Measurements from ENCODE around the gene SAMD8.
"Not testable (repeated sequence)": the region's sequence is repeated elsewhere in the genome, so short reads cannot be mapped to it uniquely, and the experiment has no call there.

SAMD8 gene

GRCh38 chr10:75107756-75108683 lies 3.4 kb upstream of the SAMD8 start:
- DNase-seq (ENCODE audit: low read depth) = no peak

DNA sequence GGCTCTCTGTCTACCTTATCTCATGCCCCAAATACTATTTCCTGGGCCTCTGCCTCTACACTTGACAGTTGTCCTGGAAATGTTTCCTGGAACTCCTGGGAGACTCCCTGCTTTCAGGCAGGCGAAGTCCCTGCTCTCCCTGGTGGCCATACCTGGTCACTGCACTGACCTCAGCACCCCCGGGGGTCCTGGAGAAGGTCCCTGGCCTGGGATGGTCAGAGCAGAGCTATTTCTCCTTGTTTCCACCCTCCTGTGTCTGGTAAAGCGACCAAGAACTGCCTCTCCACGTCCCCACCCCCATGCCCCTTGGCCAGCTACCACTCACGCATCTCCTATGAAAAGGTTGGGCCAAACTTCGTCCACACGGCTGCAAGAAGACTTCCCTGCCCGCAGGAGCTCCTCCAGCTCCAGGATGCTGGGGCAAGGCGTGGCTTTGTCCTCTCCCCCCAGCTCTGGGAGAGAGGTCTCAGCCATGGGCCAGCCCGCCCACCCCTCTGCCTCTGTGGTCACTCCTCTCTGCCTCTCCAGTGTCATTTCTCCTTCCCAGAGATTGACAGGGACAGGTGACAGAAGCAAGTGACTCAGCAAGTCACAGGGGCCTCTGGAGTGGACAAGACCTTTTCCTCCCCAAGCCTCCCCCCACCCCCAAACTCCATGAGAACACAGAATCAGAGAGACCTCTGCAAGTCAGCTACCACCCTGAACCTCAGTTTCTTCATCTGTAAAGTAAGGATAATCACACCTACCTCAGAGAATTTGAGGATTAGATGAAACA lies 2.6 kb upstream of the SAMD8 start:
- DNase-seq (ENCODE audit: low read depth) = no peak

DNA sequence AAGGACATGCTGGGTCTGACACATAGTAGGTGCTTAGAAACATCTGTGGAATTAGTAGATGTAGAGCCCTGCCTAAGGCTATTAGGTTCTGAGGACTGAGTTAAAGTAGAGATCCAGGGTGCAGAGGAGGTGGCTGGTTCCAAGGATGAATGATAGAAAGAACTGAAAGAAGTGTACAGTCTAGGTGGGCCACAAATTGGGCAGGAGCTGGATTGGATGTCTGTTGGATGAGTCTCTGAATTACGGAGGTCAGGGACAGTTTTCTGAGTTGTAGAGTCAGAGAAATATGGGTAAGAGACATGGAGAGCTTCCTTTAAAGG lies 2.0 kb upstream of the SAMD8 start:
- no peak for DNase-seq (ENCODE audit: low read depth)

DNA sequence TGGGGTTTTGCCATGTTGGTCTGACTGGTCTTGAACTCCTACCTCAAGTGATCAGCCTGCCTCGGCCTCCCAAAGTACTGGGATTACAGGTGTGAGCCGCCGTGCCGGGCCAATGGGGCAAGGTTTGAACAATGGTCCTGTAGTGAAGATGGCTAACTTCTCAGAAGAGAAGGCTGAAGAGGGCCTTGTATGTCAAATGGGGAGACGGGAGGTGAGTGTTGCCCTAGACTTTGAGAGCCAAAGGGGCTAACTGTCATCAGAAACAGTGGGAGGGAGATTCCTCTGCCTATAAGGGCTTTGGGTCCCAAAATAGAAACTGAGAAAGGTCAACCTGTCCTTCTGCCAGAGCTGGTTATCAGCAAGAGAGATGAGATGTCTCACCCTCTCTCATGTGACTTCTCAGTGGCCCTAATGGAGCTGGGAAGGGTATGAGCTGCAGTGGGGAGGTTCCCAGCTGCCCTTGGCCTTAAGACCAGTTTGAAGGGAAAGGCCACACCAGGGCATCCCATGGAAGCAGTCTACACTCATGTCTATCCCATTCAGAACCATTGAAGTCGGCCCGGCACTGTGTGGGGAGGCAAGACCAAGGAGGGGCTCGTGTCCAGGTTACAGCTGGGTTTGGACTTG lies 1.3 kb upstream of the SAMD8 start:
- no peak for DNase-seq (ENCODE audit: low read depth)

- no peak for DNase-seq (ENCODE audit: low read depth)
Measured at GRCh38 chr10:75111907-75112679, 637 bp downstream of the SAMD8 start.

DNA sequence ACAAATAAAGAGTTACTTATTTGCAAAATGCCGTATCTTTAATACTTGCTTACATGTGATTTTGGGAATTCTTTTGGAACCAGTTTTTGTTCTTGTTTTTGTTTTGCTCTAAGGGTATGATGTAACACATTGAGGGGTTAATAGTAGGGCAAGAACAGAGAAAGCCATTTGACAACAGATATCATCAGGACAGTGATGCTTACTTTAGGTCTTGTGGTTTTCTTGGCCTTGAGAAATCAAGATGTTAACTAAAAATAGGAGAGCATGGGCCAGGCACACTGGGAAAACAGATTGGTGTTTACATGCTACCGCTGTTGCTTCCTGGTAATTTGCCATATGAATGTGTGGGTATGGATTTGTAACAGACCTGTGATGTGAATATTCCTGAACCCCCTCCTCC lies 3.7 kb downstream of the SAMD8 start:
- no peak for DNase-seq (ENCODE audit: low read depth)

GRCh38 chr10:75116941-75117775 lies 5.7 kb downstream of the SAMD8 start:
- DNase-seq (ENCODE audit: low read depth) = not testable (repeated sequence)

DNA sequence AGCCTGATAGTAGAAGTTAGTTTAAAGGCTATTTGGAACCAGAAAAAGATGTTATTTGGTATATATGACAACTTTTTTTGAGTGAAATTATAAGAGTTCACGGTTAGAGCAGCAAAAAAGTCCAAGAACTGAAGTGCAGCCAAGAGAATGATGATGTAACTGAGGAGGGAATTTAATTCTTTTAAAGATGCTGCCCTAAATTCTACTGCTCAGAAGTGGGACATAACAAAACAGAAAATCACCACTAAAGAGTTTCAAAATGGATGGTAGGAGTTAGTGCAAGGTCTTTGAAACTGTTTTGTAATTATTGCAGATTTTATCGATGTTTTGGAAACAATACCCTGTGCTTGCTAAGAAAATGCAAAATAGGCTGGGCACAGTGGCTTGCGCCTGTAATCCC lies 6.5 kb downstream of the SAMD8 start:
- DNase-seq (ENCODE audit: low read depth) = no peak

DNA sequence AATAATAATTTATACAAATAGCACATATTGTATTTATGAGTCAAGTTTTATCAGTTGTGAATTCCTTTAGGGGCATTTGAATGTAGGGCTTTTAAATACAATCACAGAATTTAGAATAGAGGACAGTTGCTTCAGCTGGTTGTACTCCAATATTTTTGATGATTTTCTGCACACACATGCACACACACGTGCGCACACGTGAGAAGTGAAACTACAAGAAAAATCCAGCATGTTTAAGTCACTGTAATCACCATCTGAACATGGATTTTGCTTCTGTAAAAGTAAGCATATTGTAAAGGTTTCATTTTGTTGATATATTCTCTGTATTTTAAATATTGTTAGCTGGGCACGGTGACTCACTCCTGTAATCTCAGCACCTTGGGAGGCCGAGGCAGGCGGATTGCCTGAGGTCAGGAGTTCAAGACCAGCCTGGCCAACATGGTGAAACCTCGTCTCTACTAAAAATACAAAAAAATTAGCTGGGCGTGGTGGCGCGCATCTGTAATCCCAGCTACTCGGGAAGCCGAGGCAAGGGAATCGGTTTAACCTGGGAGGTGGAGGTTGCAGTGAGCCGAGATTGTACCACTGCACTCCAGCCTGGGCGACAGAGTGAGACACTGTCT lies 8.1 kb downstream of the SAMD8 start:
- not testable (repeated sequence) for DNase-seq (ENCODE audit: low read depth)

DNA sequence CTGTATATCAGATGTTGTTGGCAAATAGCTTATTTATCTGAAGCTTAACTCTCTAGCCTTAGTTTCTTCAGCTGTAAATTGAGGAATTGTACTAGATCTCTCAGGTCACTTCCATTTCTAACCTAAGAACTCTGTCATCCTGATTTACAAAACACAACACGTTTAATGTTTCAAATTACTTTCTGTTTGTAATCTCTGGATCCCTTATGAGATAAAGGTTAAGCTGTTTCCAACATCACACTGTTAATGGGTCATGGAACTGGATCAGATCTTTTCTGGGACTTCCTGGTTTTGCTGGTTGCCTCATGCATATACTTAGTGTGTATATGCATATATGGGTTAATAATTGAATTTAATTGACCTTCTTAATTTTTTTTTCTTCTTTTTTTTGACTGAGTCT lies 9.9 kb downstream of the SAMD8 start:
- no peak for DNase-seq (ENCODE audit: low read depth)

DNA sequence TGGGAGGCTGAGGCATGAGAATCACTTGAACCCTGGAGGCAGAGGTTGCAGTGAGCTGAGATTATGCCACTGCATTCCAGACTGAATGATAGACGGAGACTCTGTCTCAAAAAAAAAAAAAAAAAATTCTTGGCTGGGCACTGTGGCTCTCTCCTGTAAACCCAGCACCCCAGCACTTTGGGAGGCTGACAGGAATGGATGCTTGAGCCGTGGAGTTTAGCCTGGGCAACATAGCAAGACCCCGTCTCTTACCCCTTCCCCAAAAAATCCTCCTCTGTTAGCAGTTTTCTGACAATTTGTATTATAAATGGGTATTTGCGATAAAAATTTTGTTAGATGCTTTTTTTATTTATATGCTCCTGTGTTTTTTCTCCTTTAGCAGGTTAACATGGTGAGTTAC lies 11.0 kb downstream of the SAMD8 start:
- DNase-seq (ENCODE audit: low read depth) = no peak

DNA sequence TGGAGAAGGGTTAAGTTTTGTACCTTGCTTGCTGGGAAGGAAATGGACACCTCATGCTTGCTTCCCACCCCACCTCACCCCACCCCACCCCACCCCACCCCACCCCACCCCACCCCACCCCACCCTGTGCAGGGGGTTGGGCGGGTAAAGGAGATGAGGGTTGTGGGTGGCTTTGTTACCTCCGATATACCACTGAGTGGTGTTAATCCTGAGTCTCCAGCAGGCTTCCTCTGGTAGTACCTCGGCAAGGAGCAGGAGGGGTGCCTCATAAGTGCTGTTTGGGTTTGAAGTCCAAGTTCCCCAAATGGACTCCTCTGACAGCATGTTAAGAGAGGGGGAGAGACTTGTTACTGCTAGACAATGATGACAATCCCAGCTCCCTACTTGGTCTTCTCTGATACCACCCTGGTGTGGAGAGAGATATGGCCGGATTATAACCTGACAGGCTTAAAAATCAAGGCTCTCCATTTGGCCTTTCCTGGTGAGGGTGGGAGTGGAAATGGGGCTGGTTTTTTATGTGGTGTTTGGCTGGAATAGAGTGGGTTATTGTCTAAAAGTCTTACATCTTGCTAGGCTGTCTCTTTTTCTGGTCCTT lies 11.7 kb downstream of the SAMD8 start:
- DNase-seq (ENCODE audit: low read depth) = no peak

- no peak for DNase-seq (ENCODE audit: low read depth)
Measured at GRCh38 chr10:75126277-75126676, 14.8 kb downstream of the SAMD8 start.

DNA sequence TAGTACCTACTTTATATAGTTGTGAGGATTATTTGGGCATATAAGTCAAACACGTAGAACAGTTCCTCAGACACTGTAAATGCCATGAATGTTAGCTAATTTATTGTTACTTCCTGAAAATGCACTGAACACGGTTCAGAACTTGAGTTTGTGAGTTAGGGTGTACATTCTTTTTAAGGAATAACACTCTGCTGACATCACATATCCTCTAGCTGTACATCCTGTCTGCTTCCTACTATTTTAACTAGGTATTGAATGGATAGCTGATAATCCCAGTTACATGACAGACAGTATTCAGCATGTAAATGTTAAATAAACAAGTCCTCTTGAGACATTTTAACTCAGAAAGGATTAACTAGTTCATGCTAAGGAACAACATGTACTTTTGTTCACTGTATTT lies 16.0 kb downstream of the SAMD8 start:
- no peak for DNase-seq (ENCODE audit: low read depth)

- DNase-seq (ENCODE audit: low read depth) = not testable (repeated sequence)
Measured at GRCh38 chr10:75128985-75129384, 17.5 kb downstream of the SAMD8 start.

GRCh38 chr10:75129537-75129936 lies 18.1 kb downstream of the SAMD8 start:
- no peak for DNase-seq (ENCODE audit: low read depth)

- not testable (repeated sequence) for DNase-seq (ENCODE audit: low read depth)
Measured at GRCh38 chr10:75133701-75134100, 22.2 kb downstream of the SAMD8 start.

DNA sequence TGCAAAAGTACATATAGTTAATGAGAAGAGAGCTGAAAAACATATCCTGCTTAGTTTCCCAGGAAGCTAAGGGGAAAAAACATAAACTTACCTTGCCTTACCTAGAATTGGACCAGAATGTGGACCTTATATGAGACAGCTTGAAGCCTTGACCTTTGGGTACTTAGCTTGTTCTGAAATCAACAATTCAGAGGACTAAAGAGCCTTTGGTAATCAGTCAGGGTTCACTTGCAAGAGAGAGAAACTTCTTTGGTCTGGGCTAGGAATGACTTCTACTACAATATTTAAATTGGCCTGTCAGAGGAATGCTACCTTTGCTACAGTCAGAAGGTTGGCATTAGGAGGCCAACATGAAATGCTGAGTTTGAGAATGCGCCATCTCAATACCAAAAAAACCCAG lies 24.9 kb downstream of the SAMD8 start:
- no peak for DNase-seq (ENCODE audit: low read depth)

DNA sequence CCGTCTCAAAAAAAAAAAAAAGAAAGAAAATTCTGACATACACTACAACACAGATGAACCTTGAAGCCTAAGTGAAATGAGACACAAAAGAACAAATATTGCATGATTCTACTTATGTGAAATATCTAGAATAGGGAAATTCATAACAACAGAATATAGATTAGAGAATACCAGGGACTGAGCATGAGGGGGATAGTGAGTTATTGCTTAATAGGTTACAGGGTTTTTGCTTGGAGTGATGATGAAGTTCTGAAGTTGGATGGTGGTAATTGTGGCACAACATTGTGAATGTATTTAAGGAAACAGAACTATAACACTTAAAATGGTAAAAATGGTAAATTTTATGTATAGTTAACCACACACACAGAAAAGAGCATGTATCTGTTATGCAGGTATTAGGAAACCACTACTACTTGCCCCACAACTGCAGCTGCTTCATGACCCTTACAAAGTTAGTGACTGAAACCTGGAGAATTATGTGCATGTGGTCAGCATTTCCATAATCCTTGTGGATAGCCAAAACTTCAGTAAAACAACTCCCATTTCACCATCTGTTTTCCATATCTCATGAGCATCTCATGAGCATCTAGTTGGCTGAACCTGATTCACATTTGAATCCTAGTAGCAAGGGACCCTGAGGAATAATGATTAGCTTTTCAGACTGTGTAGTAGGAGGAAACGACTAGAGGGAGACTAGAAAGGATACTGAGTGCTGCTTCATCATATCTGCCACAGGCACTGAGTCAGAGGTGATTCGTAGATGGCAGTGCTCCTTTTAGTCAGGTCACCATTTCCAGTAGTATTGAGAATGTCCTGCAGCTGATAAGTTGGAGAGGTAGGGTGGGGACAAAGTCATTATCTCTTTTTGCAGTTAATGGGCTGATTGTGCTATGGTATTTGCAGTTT lies 26.3 kb downstream of the SAMD8 start:
- no peak for DNase-seq (ENCODE audit: low read depth)

Data from stimulated activated CD8-positive, alpha-beta memory T cell treated with anti-CD3 and anti-CD28 coated beads, Interleukin-15, amount 100 ng/mL, for 24 hours (primary cell).